Suprapubic skin (tissue), 4 donors: Measurements from ENCODE around the gene SRF. TPM values are rescaled to one million over a fixed set of nuclear protein-coding genes. Genes with fewer than 3 reads are reported as not detected.

ENCODE experiments used
- DNase-seq, 2 donors: peaks; one replicate each; pipeline ENCODE4 v3.0.0-alpha.2; 2019; ENCODE audit warnings: low spot score in 2 of 2
- H3K27ac ChIP-seq: fragments of 200-600 bp; sonication (generic); one replicate; pipeline ENCODE4 v1.5.1; 2019
- H3K27me3 ChIP-seq: fragments of 200-600 bp; sonication (generic); one replicate; pipeline ENCODE4 v1.5.1; 2019
- H3K36me3 ChIP-seq: fragments of 200-600 bp; sonication (generic); one replicate; pipeline ENCODE4 v1.5.1; 2019
- H3K4me1 ChIP-seq: fragments of 200-600 bp; sonication (generic); one replicate; pipeline ENCODE4 v1.5.1; 2019
- H3K4me3 ChIP-seq: fragments of 200-600 bp; sonication (generic); one replicate; pipeline ENCODE4 v1.5.1; 2019; ENCODE audit warnings: mild to moderate bottlenecking
- H3K9me3 ChIP-seq: fragments of 200-600 bp; sonication (generic); one replicate; pipeline ENCODE4 v1.5.1; 2019
- CTCF ChIP-seq, 2 donors: fragments of 200-600 bp in 1 of 2; fragments of 450-650 bp in 1 of 2; sonication (generic) in 1 of 2; IDR thresholded peaks; one replicate each; pipeline ENCODE4 v1.5.1; 2016 to 2019; ENCODE audit warnings: antibody characterized with exemption in 2 of 2, mild to moderate bottlenecking in 1 of 2, moderate library complexity in 1 of 2
- EP300 ChIP-seq: sonication (generic); formaldehyde crosslinking; IDR thresholded peaks from one replicate; pipeline ENCODE4 v1.6.1; 2017; ENCODE audit warnings: antibody characterized with exemption
- POLR2A ChIP-seq, 2 donors: fragments of 450-650 bp; IDR thresholded peaks; one replicate each; pipeline ENCODE4 v1.6.1; 2017; ENCODE audit warnings: antibody characterized with exemption in 2 of 2, mild to moderate bottlenecking in 2 of 2, moderate library complexity in 2 of 2
- POLR2AphosphoS5 ChIP-seq, 3 donors: sonication (generic); formaldehyde crosslinking; IDR thresholded peaks; one replicate each; pipeline ENCODE4 v1.6.1; 2017; ENCODE audit warnings: antibody characterized with exemption in 3 of 3
- WGBS: methylation state at CpG from one replicate; pipeline ENCODE4 v1.1.5; 2018; 5-methylcytosine and 5-hydroxymethylcytosine counted together
- total RNA-seq, 4 donors: library from RNA; depleted of rRNA; stranded (reverse); fragments of >200 nt; gene quantifications; one replicate each; pipeline ENCODE4 v1.1.0, GENCODE V29; 2016

SRF gene
- total RNA-seq, result 10 to 100 TPM; 19.6 to 33.2 (median 28.9) TPM

- H3K4me3 ChIP-seq, result peak within 1 kb of the TSS; percentile 94
- peak; percentile 100 for DNase-seq
- TF ChIP-seq POLR2AphosphoS5 (IDR thresholded peaks at IDR 0.05) (peak in 1 of 3 donors; percentile 70), CTCF (IDR thresholded peaks at IDR 0.05) (peak; percentile 78 to 84), EP300 (no peak), POLR2A (IDR thresholded peaks at IDR 0.05) (peak in 1 of 2 donors; percentile 19)
- peaks cover 41% of the 10 kb centered on the region for H3K4me1 ChIP-seq
- under 1% methylated on average over 37 of the region's 83 CpGs for WGBS
- no peaks in the 10 kb centered on the region for H3K27me3 ChIP-seq
- peak within 1 kb of the TSS; percentile 96 for H3K27ac ChIP-seq
- peaks cover 7% of the 10 kb centered on the region for H3K36me3 ChIP-seq
- no peaks in the 10 kb centered on the region for H3K9me3 ChIP-seq
Observed at GRCh38 chr6:43170931-43171706, at the start of gene SRF. Gene SRF (plus strand): TSS chr6:43171269. CDS start chr6:43171657, 388 bp downstream.

GRCh38 chr6:43122146-43122545 lies 48.9 kb upstream of the SRF start:
- WGBS, result 70% methylated on average over 2 of the region's 2 CpGs
- TF ChIP-seq POLR2AphosphoS5 (IDR thresholded peaks at IDR 0.05) (no peak), POLR2A (IDR thresholded peaks at IDR 0.05) (no peak), EP300 (no peak), CTCF (IDR thresholded peaks at IDR 0.05) (no peak)
- Histone ChIP-seq H3K36me3 (no peaks in the 10 kb centered on the region), H3K4me1 (peaks cover 50% of the 10 kb centered on the region), H3K9me3 (no peaks in the 10 kb centered on the region), H3K27ac (no peak overlapping the region), H3K27me3 (no peaks in the 10 kb centered on the region), H3K4me3 (no peak overlapping the region)
- DNase-seq, result no peak

GRCh38 chr6:43123461-43124314 lies 47.4 kb upstream of the SRF start:
- H3K27ac ChIP-seq, result peak overlapping the region; percentile 33
- no peak for TF ChIP-seq POLR2A (IDR thresholded peaks at IDR 0.05)
- no peak for TF ChIP-seq POLR2AphosphoS5 (IDR thresholded peaks at IDR 0.05)
- TF ChIP-seq CTCF (IDR thresholded peaks at IDR 0.05), result no peak
- no peak for DNase-seq

GRCh38 chr6:43124481-43124880 lies 46.6 kb upstream of the SRF start:
- DNase-seq, result no peak
- Histone ChIP-seq H3K4me1 (peaks cover 60% of the 10 kb centered on the region), H3K27me3 (no peaks in the 10 kb centered on the region), H3K36me3 (no peaks in the 10 kb centered on the region), H3K27ac (peak overlapping the region; percentile 33), H3K4me3 (no peak overlapping the region), H3K9me3 (no peaks in the 10 kb centered on the region)
- TF ChIP-seq POLR2AphosphoS5 (IDR thresholded peaks at IDR 0.05) (no peak), POLR2A (IDR thresholded peaks at IDR 0.05) (no peak), EP300 (no peak), CTCF (IDR thresholded peaks at IDR 0.05) (no peak)
- 64% methylated on average over 5 of the region's 6 CpGs for WGBS

More at GRCh38 chr6:43123461-43124314, 47.4 kb upstream of the SRF start:
- Histone ChIP-seq H3K4me1 (peaks cover 56% of the 10 kb centered on the region), H3K9me3 (no peaks in the 10 kb centered on the region), H3K36me3 (no peaks in the 10 kb centered on the region), H3K27me3 (no peaks in the 10 kb centered on the region), H3K4me3 (no peak overlapping the region)
- WGBS, result 62% methylated on average over 21 of the region's 25 CpGs

- WGBS, result 58% methylated on average over 6 of the region's 6 CpGs
Observed at GRCh38 chr6:43125119-43125518, 46.0 kb upstream of the SRF start.

More at GRCh38 chr6:43125119-43125518, 46.0 kb upstream of the SRF start:
- no peak overlapping the region for H3K4me3 ChIP-seq
- H3K27me3 ChIP-seq, result no peaks in the 10 kb centered on the region
- H3K36me3 ChIP-seq, result no peaks in the 10 kb centered on the region
- H3K9me3 ChIP-seq, result no peaks in the 10 kb centered on the region
- no peak for DNase-seq
- H3K27ac ChIP-seq, result peak overlapping the region; percentile 33
- peaks cover 61% of the 10 kb centered on the region for H3K4me1 ChIP-seq
- TF ChIP-seq POLR2A (IDR thresholded peaks at IDR 0.05), result no peak
